ENCODE data around the gene NME4. TPM values are rescaled to one million over a fixed set of nuclear protein-coding genes. Genes with fewer than 3 reads are reported as not detected.

The NME4 gene
- total and polyA plus RNA-seq, 10 of the 15 experiments (the other 5 are each of a cell fraction or from before 2014, with no cell fraction given), result 11.0 to 235 (median 97.7) TPM

DNA sequence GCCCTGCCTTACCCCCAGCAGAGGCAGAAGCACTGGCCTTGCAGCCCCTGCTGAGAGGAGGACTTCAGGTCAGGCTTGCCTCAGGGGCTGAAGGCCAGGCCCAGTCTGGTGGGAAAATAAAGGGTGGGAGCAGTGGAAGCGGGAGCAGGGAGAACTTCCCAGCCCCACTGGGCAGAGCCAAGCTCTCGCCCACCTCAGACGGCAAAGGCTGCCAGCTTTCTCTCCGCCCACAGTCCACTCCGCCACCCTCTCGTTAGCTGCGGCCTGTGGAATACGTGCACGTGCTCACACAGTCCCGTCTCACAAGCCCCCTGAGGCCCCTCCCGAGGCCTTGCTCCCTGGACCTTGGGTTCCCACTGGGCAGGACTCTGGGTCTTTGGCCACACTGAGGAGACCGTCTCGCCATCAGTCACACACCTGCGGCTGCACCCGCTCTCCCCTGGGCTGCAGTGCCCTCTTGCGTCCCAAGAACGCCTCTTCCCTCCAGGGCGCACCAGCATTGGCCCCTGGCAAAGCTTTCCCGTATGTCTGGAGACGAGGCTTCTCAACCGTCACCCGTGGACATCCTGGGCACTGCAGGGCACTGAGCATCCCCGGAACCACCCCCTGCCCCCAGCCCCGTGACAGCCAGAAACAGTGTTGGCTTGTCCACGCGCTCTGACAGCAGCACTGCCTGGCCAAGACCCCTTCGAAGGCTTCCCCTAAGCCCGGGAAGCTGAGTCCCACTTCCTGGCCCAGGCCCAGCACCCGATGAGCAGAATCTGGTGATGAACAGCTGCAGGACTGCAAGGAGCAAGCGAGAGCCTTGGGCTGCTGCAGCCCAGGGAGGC lies 34.9 kb upstream of the NME4 start:
- H4K20me1 ChIP-seq (ENCODE audit: control insufficient read depth, insufficient read depth), result no peaks in the 10 kb centered on the region
- RAD21 ChIA-PET (ENCODE audit: unreplicated experiment), result interaction anchor here (0.8 to 1.6 kb wide), 7 partner anchors 8 to 296 kb away, joined by 3 to 19 read pairs (median 5); partner anchors contain the start of genes AXIN1 and MRPL28
- CTCF ChIA-PET, result interaction anchor here (0.6 to 2.5 kb wide), 17 partner anchors 8 to 297 kb away, joined by 3 to 29 read pairs (median 4); partner anchors contain the start of genes HBQ1 and MRPL28
- WGBS (ENCODE audit: insufficient coverage, insufficient replicate concordance, low lambda C conversion rate, missing lambda C conversion rate), result 48% methylated on average over 25 of the region's 30 CpGs
- H3K4me3 ChIP-seq, result no peak overlapping the region
- intact Hi-C loops (cut with micrococcal nuclease; ENCODE audit: unreplicated experiment) (loop anchor here (2.0 kb wide), 1 partner anchor 255 kb away; no protein-coding TSS in a partner anchor), in situ Hi-C loops (cut with MboI) (no loop called here)
- no peaks in the 10 kb centered on the region for H3K27me3 ChIP-seq (replicated peaks in 1 of 2; ENCODE audit: control insufficient read depth in 2 of 2, insufficient read depth in 2 of 2, low read length in 1 of 2)
- ATAC-seq (peak; percentile 92), DNase-seq (ENCODE audit: low read depth, low spot score) (no peak), FAIRE-seq (no peak)
- BruUV-seq (replicated peaks), result no TSS peak
- no peaks in the 10 kb centered on the region for H3K9me3 ChIP-seq (replicated peaks; ENCODE audit: control insufficient read depth, insufficient read depth, low read length)
- H3K4me1 ChIP-seq (ENCODE audit: control insufficient read depth, insufficient read depth, low read length), result no peaks in the 10 kb centered on the region
- H3K36me3 ChIP-seq (ENCODE audit: control insufficient read depth in 2 of 2, insufficient read depth in 2 of 2, low read length in 1 of 2), result peaks cover under 1 to 3% of the 10 kb centered on the region in 2 experiments; a peak in 3 of 4 replicates
- no peak overlapping the region for H3K27ac ChIP-seq (ENCODE audit: control insufficient read depth, insufficient read depth)
- H3K4me2 ChIP-seq (ENCODE audit: control insufficient read depth, insufficient read depth), result peak overlapping the region; percentile 44; the same call in 1 of the 2 replicates
- POLR2A ChIA-PET, result interaction anchor here (0.6 kb wide), 2 partner anchors 48 to 338 kb away, joined by 3 to 7 read pairs; no protein-coding TSS in a partner anchor
- H3K79me2 ChIP-seq (ENCODE audit: control insufficient read depth, insufficient read depth, low read length), result no peaks in the 10 kb centered on the region
- H3K9ac ChIP-seq (ENCODE audit: control insufficient read depth, insufficient read depth, low read length), result no peak overlapping the region
- SMC1A ChIA-PET (ENCODE audit: uncharacterized antibody, unreplicated experiment), result interaction anchor here (0.5 to 2.1 kb wide), 5 partner anchors 9 to 257 kb away, joined by 3 to 12 read pairs (median 4); partner anchors contain the start of gene MRPL28
- H2AFZ ChIP-seq (ENCODE audit: control insufficient read depth, low read depth, low read length), result peak overlapping the region; percentile 19; the same call in 1 of the 2 replicates
- TF ChIP-seq NFIC (IDR thresholded peaks at IDR 0.05; ENCODE audit: low read depth, low read length), result no peak
- TF ChIP-seq, protein P1, sequence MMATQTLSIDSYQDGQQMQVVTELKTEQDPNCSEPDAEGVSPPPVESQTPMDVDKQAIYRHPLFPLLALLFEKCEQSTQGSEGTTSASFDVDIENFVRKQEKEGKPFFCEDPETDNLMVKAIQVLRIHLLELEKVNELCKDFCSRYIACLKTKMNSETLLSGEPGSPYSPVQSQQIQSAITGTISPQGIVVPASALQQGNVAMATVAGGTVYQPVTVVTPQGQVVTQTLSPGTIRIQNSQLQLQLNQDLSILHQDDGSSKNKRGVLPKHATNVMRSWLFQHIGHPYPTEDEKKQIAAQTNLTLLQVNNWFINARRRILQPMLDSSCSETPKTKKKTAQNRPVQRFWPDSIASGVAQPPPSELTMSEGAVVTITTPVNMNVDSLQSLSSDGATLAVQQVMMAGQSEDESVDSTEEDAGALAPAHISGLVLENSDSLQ (IDR thresholded peaks at IDR 0.05), result no peak
- TF ChIP-seq, protein P2, sequence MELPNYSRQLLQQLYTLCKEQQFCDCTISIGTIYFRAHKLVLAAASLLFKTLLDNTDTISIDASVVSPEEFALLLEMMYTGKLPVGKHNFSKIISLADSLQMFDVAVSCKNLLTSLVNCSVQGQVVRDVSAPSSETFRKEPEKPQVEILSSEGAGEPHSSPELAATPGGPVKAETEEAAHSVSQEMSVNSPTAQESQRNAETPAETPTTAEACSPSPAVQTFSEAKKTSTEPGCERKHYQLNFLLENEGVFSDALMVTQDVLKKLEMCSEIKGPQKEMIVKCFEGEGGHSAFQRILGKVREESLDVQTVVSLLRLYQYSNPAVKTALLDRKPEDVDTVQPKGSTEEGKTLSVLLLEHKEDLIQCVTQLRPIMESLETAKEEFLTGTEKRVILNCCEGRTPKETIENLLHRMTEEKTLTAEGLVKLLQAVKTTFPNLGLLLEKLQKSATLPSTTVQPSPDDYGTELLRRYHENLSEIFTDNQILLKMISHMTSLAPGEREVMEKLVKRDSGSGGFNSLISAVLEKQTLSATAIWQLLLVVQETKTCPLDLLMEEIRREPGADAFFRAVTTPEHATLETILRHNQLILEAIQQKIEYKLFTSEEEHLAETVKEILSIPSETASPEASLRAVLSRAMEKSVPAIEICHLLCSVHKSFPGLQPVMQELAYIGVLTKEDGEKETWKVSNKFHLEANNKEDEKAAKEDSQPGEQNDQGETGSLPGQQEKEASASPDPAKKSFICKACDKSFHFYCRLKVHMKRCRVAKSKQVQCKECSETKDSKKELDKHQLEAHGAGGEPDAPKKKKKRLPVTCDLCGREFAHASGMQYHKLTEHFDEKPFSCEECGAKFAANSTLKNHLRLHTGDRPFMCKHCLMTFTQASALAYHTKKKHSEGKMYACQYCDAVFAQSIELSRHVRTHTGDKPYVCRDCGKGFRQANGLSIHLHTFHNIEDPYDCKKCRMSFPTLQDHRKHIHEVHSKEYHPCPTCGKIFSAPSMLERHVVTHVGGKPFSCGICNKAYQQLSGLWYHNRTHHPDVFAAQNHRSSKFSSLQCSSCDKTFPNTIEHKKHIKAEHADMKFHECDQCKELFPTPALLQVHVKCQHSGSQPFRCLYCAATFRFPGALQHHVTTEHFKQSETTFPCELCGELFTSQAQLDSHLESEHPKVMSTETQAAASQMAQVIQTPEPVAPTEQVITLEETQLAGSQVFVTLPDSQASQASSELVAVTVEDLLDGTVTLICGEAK (IDR thresholded peaks at IDR 0.05; ENCODE audit: borderline replicate concordance), result no peak
- TF ChIP-seq, protein P3, sequence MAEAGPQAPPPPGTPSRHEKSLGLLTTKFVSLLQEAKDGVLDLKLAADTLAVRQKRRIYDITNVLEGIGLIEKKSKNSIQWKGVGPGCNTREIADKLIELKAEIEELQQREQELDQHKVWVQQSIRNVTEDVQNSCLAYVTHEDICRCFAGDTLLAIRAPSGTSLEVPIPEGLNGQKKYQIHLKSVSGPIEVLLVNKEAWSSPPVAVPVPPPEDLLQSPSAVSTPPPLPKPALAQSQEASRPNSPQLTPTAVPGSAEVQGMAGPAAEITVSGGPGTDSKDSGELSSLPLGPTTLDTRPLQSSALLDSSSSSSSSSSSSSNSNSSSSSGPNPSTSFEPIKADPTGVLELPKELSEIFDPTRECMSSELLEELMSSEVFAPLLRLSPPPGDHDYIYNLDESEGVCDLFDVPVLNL (IDR thresholded peaks at IDR 0.05; ENCODE audit: low read depth, low read length), result no peak
- peak; percentile 86 for TF ChIP-seq RAD21 (IDR thresholded peaks at IDR 0.05; ENCODE audit: insufficient read depth, low read depth, low read length)
- TF ChIP-seq GABPA (IDR thresholded peaks at IDR 0.05; ENCODE audit: low read depth), result no peak
- peak; percentile 15 for TF ChIP-seq RUNX3 (IDR thresholded peaks at IDR 0.05; ENCODE audit: low read length)
- TF ChIP-seq CREM (IDR thresholded peaks at IDR 0.05; ENCODE audit: low read depth), result no peak
- no peak for TF ChIP-seq ZNF274 (IDR thresholded peaks at IDR 0.05; ENCODE audit: insufficient read depth, insufficient read length)
- TF ChIP-seq, protein P4, sequence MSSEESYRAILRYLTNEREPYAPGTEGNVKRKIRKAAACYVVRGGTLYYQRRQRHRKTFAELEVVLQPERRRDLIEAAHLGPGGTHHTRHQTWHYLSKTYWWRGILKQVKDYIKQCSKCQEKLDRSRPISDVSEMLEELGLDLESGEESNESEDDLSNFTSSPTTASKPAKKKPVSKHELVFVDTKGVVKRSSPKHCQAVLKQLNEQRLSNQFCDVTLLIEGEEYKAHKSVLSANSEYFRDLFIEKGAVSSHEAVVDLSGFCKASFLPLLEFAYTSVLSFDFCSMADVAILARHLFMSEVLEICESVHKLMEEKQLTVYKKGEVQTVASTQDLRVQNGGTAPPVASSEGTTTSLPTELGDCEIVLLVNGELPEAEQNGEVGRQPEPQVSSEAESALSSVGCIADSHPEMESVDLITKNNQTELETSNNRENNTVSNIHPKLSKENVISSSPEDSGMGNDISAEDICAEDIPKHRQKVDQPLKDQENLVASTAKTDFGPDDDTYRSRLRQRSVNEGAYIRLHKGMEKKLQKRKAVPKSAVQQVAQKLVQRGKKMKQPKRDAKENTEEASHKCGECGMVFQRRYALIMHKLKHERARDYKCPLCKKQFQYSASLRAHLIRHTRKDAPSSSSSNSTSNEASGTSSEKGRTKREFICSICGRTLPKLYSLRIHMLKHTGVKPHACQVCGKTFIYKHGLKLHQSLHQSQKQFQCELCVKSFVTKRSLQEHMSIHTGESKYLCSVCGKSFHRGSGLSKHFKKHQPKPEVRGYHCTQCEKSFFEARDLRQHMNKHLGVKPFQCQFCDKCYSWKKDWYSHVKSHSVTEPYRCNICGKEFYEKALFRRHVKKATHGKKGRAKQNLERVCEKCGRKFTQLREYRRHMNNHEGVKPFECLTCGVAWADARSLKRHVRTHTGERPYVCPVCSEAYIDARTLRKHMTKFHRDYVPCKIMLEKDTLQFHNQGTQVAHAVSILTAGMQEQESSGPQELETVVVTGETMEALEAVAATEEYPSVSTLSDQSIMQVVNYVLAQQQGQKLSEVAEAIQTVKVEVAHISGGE (CRISPR knock-in tag; IDR thresholded peaks at IDR 0.05), result no peak
- peak; percentile 64; the same call in 1 of the 2 replicates for TF ChIP-seq SMC3 (IDR thresholded peaks at IDR 0.05; ENCODE audit: borderline replicate concordance, low read length)
- no peak for TF ChIP-seq MXI1 (IDR thresholded peaks at IDR 0.05; ENCODE audit: low read depth, low read length)
